Measurements from ENCODE around the gene CELF2. TPM values are rescaled to one million over a fixed set of nuclear protein-coding genes. Genes with fewer than 3 reads are reported as not detected.

The CELF2 gene
- total RNA-seq, 1 experiment from 2014 or later: 28.7 TPM

GRCh38 chr10:11324761-11325321, 307.2 kb downstream of the CELF2 start:
- H3K4me2 ChIP-seq (ENCODE audit: insufficient read depth, insufficient read length, low read length): no peak overlapping the region
- H3K23ac ChIP-seq (ENCODE audit: insufficient read length, low read depth, low read length): no peak overlapping the region
- H3T11ph ChIP-seq (ENCODE audit: low read length): no peak overlapping the region
- H3K4me3 Mint-ChIP-seq: no peak overlapping the region
- H3K27ac ChIP-seq (ENCODE audit: insufficient read length, low read depth, low read length): no peak overlapping the region
- no peak overlapping the region for H4K8ac ChIP-seq (replicated peaks; ENCODE audit: insufficient read length, low read depth, low read length)
- H3K9me3 Mint-ChIP-seq: no peaks in the 10 kb centered on the region
- no peaks in the 10 kb centered on the region; the same call in 1 of the 2 replicates for H3K4me1 ChIP-seq (ENCODE audit: insufficient read depth, low read length)
- no peak overlapping the region for H2BK12ac ChIP-seq (ENCODE audit: insufficient read length, low read depth, low read length)
- H2AK5ac ChIP-seq (ENCODE audit: insufficient read length, low read length): no peak overlapping the region
- H3K18ac ChIP-seq (ENCODE audit: insufficient read length, low read depth, low read length): no peak overlapping the region
- H4K20me1 ChIP-seq (ENCODE audit: control insufficient read depth, insufficient read depth, insufficient read length): no peaks in the 10 kb centered on the region
- no peak for DNase-seq
- peaks cover 0 to 5% (median 0%) of the 10 kb centered on the region in 3 experiments; a peak in 1 of 7 replicates for H3K36me3 Mint-ChIP-seq (ENCODE audit: insufficient read depth in 1 of 3, low read depth in 3 of 3)
- no peak overlapping the region for H3K9ac ChIP-seq (ENCODE audit: extremely low read depth, insufficient read length, low read length)
- no peaks in the 10 kb centered on the region for H3K9me3 ChIP-seq (ENCODE audit: control insufficient read depth, low read depth, low read length)
- H4K5ac ChIP-seq (ENCODE audit: insufficient read length, low read depth, low read length): no peak overlapping the region
- H2BK15ac ChIP-seq (ENCODE audit: low read depth, low read length): no peak overlapping the region
- H3K27me3 ChIP-seq (ENCODE audit: insufficient read depth, low read length): no peaks in the 10 kb centered on the region
- no peaks in the 10 kb centered on the region for H3K27me3 Mint-ChIP-seq (ENCODE audit: low read depth)
- peaks cover 14 to 25% of the 10 kb centered on the region in 2 experiments for H3K4me1 Mint-ChIP-seq
- H3K56ac ChIP-seq (ENCODE audit: insufficient read length, low read depth, low read length): no peak overlapping the region
- no peak overlapping the region for H2BK5ac ChIP-seq (ENCODE audit: insufficient read length, low read length)
- H3K14ac ChIP-seq (ENCODE audit: insufficient read depth, low read length): no peak overlapping the region
- H3K79me1 ChIP-seq (ENCODE audit: insufficient read depth, low read depth, low read length, poor library complexity, severe bottlenecking): no peaks in the 10 kb centered on the region
- no peaks in the 10 kb centered on the region for H3K79me2 ChIP-seq (ENCODE audit: insufficient read depth, low read length)
- WGBS (ENCODE audit: extremely low coverage, insufficient read length, low lambda C conversion rate): no CpG with 5 or more reads among the region's 11 CpGs
- no peak overlapping the region for H2BK20ac ChIP-seq (ENCODE audit: low read depth, low read length, poor library complexity, severe bottlenecking)
- no peak for TF ChIP-seq CTCF (conservative IDR thresholded peaks at IDR 0.05)
- no peak overlapping the region for H2AFZ ChIP-seq (ENCODE audit: low read length)
- H2BK120ac ChIP-seq (ENCODE audit: low read depth, low read length, poor library complexity, severe bottlenecking): no peak overlapping the region
- no peak overlapping the region for H3K4ac ChIP-seq (ENCODE audit: low read depth, low read length)
- H3K23me2 ChIP-seq (ENCODE audit: insufficient read length, low read depth, low read length, poor library complexity, severe bottlenecking): no peaks in the 10 kb centered on the region
- no peak overlapping the region for H4K91ac ChIP-seq (ENCODE audit: insufficient read length, low read depth, low read length)
- no peak overlapping the region for H3K27ac Mint-ChIP-seq
